ENCODE data around the gene KDM5A. TPM values are rescaled to one million over a fixed set of nuclear protein-coding genes. Genes with fewer than 3 reads are reported as not detected.
"Not testable (repeated sequence)": the region's sequence is repeated elsewhere in the genome, so short reads cannot be mapped to it uniquely, and the experiment has no call there.

The KDM5A gene
- total and polyA plus RNA-seq, 3 donors from 2014 or later, result 41.7 to 127 (median 113) TPM

DNA sequence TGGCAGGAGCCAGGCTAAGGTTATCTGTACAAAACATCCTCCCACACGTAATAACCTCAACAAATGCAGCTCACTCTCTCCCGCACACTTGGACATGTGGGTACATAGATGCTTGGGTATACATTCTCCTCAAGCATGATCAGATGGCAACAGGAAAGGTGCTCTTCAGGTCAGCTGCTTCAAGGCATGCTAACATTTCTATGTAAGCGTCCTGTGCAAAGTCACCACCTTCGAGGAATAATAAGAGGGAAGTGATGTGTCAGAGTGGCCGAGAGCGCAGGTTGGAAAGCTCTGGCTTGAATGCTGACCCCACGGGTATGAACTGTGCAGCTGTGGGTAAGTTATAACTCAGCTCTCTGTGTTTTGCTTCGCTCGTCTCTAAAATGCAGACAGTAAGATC, 151.0 kb downstream of the KDM5A start:
- DNase-seq, result peak; percentile 4
- Histone ChIP-seq H3K36me3 (ENCODE audit: low read depth, missing control alignments) (no peaks in the 10 kb centered on the region), H3K4me1 (no peaks in the 10 kb centered on the region), H3K27me3 (no peaks in the 10 kb centered on the region), H3K4me3 (no peak overlapping the region), H3K27ac (no peak overlapping the region), H3K9me3 (no peaks in the 10 kb centered on the region)
- TF ChIP-seq POLR2A (IDR thresholded peaks at IDR 0.05), result no peak
- TF ChIP-seq, protein P1, sequence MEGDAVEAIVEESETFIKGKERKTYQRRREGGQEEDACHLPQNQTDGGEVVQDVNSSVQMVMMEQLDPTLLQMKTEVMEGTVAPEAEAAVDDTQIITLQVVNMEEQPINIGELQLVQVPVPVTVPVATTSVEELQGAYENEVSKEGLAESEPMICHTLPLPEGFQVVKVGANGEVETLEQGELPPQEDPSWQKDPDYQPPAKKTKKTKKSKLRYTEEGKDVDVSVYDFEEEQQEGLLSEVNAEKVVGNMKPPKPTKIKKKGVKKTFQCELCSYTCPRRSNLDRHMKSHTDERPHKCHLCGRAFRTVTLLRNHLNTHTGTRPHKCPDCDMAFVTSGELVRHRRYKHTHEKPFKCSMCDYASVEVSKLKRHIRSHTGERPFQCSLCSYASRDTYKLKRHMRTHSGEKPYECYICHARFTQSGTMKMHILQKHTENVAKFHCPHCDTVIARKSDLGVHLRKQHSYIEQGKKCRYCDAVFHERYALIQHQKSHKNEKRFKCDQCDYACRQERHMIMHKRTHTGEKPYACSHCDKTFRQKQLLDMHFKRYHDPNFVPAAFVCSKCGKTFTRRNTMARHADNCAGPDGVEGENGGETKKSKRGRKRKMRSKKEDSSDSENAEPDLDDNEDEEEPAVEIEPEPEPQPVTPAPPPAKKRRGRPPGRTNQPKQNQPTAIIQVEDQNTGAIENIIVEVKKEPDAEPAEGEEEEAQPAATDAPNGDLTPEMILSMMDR (IDR thresholded peaks at IDR 0.05), result no peak
- intact Hi-C loops (cut with DNase I; ENCODE audit: low total_unique reads), result no loop called here
- 84 to 90% methylated on average over 9 of the region's 9 CpGs for WGBS, 2 donors

DNA sequence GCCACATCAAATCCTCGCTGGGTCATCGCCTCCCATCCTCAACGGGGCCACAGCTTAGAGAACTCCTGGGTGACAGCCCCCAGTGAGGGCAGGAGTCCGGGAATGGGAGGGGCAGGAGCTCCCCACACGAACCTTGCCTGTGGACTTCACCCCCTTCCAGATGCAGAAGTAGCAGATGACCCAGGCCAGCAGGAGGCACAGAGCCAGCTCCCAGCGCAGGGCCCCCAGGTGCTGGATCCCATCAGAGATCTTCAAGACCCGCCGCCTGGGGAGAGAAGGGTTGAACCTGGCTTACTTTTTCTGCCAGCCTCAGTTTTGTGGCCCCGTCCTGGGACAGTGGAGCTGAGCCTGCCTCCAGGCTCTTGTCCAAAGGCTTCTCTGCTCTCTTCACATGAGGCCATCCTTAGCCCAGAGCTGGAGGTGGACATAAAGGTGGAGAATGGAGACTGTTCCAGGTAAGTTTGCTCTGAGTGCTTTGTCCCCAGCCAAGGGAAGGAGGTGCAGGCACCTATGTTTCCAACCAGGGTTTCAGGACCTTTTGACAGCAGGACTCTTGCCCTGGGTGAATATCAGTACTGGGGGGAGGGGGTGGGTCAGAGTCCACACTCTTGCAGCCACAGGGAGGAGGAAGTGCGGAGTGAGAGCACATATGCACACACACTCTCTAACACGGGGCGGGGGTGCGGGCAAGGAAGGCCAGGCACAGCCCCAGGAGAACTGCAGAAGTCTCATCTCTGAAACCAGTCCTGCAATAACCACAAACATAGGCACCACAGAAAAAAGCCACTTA, 151.9 kb downstream of the KDM5A start:
- intact Hi-C loops (cut with DNase I; ENCODE audit: low total_unique reads), result no loop called here

DNA sequence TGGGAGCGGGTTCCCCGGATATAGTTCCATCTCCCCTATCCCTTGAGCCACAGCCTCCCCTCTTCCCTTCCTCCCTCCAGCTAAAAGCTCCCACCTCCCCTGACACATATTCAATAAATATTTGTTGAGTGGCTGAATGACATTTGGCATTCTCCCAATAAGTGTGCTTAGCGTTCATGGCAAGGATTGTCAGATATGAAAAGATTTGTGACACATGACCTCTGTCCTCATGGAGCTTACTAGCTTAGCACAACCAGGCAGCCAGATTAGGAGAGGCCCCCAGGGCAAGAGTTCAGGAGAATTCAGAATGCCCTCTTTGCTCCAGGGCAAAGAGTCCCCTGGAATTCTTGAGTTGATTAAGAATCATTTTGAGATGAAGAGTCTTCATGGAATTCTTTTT, 152.7 kb downstream of the KDM5A start:
- Histone ChIP-seq H3K27me3 (no peaks in the 10 kb centered on the region), H3K4me1 (no peaks in the 10 kb centered on the region), H3K36me3 (ENCODE audit: low read depth, missing control alignments) (no peaks in the 10 kb centered on the region), H3K9me3 (no peaks in the 10 kb centered on the region), H3K4me3 (no peak overlapping the region), H3K27ac (no peak overlapping the region)
- intact Hi-C loops (cut with DNase I; ENCODE audit: low total_unique reads), result no loop called here
- WGBS, 2 donors, result 81 to 82% methylated on average over 3 of the region's 3 CpGs
- TF ChIP-seq, protein P1 (IDR thresholded peaks at IDR 0.05), result no peak
- TF ChIP-seq POLR2A (IDR thresholded peaks at IDR 0.05), result no peak
- DNase-seq, result peak; percentile 6

More for the DNA sequence above, 151.9 kb downstream of the KDM5A start:
- no peak overlapping the region for H3K4me3 ChIP-seq
- H3K4me1 ChIP-seq, result no peaks in the 10 kb centered on the region
- no peak for TF ChIP-seq POLR2A (IDR thresholded peaks at IDR 0.05)
- TF ChIP-seq, protein P1 (IDR thresholded peaks at IDR 0.05), result no peak
- H3K27me3 ChIP-seq, result no peaks in the 10 kb centered on the region
- no peak overlapping the region for H3K27ac ChIP-seq
- H3K36me3 ChIP-seq (ENCODE audit: low read depth, missing control alignments), result no peaks in the 10 kb centered on the region
- no peaks in the 10 kb centered on the region for H3K9me3 ChIP-seq
- 92 to 96% methylated on average over 13 of the region's 13 CpGs for WGBS, 2 donors
- peak; percentile 8 for DNase-seq

DNA sequence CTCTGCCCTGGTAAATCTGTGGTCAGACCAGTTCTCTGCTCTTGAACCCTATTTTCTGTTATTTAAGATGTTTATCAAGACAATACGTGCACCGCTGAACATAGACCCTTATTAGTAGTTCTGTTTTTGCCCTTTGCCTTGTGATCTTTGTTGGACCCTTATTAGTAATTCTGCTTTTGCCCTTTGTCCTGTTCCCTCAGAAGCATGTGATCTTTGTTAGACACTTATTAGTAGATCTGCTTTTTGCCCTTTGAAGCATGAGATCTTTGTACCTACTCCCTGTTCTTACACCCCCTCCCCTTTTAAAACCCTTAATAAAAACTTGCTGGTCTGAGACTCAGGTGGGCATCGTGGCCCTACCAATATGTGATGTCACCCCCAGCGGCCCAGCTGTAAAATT, 153.2 kb downstream of the KDM5A start:
- H3K27ac ChIP-seq; DNase-seq; intact Hi-C loops (cut with DNase I; ENCODE audit: low total_unique reads); H3K4me1 ChIP-seq; H3K36me3 ChIP-seq (ENCODE audit: low read depth, missing control alignments); H3K4me3 ChIP-seq; H3K9me3 ChIP-seq; H3K27me3 ChIP-seq: not testable (repeated sequence)
- WGBS, 2 donors, result 91 to 93% methylated on average over 4 of the region's 4 CpGs

DNA sequence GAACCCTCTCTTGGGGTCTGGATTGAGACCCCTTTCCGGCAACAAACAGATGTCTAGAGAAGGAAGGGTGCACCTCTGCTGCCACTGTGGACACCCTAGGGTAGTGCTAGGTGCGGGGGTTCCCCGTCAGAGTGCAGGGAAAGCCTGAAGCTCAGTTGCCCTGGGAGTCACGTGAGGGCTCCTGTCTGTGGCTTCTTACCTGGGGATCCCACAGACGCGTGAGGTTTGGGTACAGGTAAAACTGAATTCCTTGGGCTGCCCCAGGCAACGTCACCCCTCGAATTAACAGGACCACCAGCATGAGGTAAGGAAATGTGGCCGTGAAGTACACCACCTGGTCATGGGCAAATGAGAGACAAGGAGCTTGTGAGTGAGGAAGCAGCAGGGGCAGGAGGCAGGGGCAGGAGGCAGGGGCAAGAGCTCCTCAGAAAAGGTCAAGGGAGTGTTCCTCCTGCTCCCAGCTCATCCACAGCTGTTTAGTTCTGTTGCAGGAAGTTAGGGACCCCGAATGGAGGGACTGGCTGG, 154.2 kb downstream of the KDM5A start:
- Histone ChIP-seq H3K9me3 (no peaks in the 10 kb centered on the region), H3K27me3 (no peaks in the 10 kb centered on the region), H3K36me3 (ENCODE audit: low read depth, missing control alignments) (no peaks in the 10 kb centered on the region), H3K4me3 (no peak overlapping the region), H3K4me1 (no peaks in the 10 kb centered on the region), H3K27ac (no peak overlapping the region)
- peak; percentile 10 for DNase-seq
- 90 to 95% methylated on average over 9 to 10 of the region's 10 CpGs for WGBS, 2 donors
- intact Hi-C loops (cut with DNase I; ENCODE audit: low total_unique reads), result no loop called here
- TF ChIP-seq POLR2A (IDR thresholded peaks at IDR 0.05), result no peak
- TF ChIP-seq, protein P1 (IDR thresholded peaks at IDR 0.05), result no peak
